Astrocyte (in vitro differentiated cells and primary cell): ENCODE measurements around the gene ADAMTSL5. TPM values are rescaled to one million over a fixed set of nuclear protein-coding genes. Genes with fewer than 3 reads are reported as not detected.

Experiments used
- DNase-seq: peaks from one replicate; pipeline ENCODE4 v3.0.0-alpha.2; 2010; ENCODE audit warnings: low read depth
- FAIRE-seq: peaks from 2 replicates; lab custom pipeline; 2011; peaks lifted over from hg19 to GRCh38; lab: Jason Lieb, UNC
- H2AFZ ChIP-seq: 2 replicates; pipeline ENCODE4 v1.6.0; 2012; ENCODE audit warnings: low read depth, low read length, inconsistent platforms
- H3K27ac ChIP-seq: 2 replicates; pipeline ENCODE4 v1.5.1; 2011; ENCODE audit warnings: low read depth, low read length, inconsistent platforms
- H3K27me3 ChIP-seq: 2 replicates; pipeline ENCODE4 v1.6.0; 2011; ENCODE audit warnings: low read length, inconsistent platforms; ENCODE audit not compliant: insufficient read depth
- H3K36me3 ChIP-seq: 2 replicates; pipeline ENCODE4 v1.5.1; 2011; ENCODE audit warnings: low read length, inconsistent platforms; ENCODE audit not compliant: insufficient read depth
- H3K4me1 ChIP-seq: 2 replicates; pipeline ENCODE4 v1.5.1; 2011; ENCODE audit warnings: low read length, inconsistent platforms; ENCODE audit not compliant: insufficient read depth
- H3K4me2 ChIP-seq: 2 replicates; pipeline ENCODE4 v1.6.0; 2012; ENCODE audit warnings: low read length, inconsistent platforms
- H3K4me3 ChIP-seq: 2 replicates; pipeline ENCODE4 v1.5.1; 2011; ENCODE audit warnings: low read depth, mild to moderate bottlenecking, low read length, inconsistent platforms; ENCODE audit not compliant: insufficient read depth
- H3K79me2 ChIP-seq: 2 replicates; pipeline ENCODE4 v1.6.0; 2012; ENCODE audit warnings: mild to moderate bottlenecking, low read length, inconsistent platforms; ENCODE audit not compliant: insufficient read depth
- H3K9ac ChIP-seq: 2 replicates; pipeline ENCODE4 v1.6.0; 2012; ENCODE audit warnings: mild to moderate bottlenecking, low read length, inconsistent platforms
- H3K9me3 ChIP-seq: 2 replicates; pipeline ENCODE4 v1.5.1; 2012; ENCODE audit warnings: low read depth, mild to moderate bottlenecking, low read length, inconsistent platforms; ENCODE audit not compliant: insufficient read depth
- H4K20me1 ChIP-seq: 2 replicates; pipeline ENCODE4 v1.6.0; 2012; ENCODE audit warnings: low read length, inconsistent platforms; ENCODE audit not compliant: insufficient read depth
- H3K27ac Mint-ChIP-seq: one replicate; pipeline ENCODE4 v1.8.0; 2021; ENCODE audit warnings: mild to moderate bottlenecking, mixed read lengths; ENCODE audit not compliant: unreplicated experiment
- H3K27me3 Mint-ChIP-seq: one replicate; pipeline ENCODE4 v1.8.0; 2021; ENCODE audit warnings: low read depth, mixed read lengths; ENCODE audit not compliant: unreplicated experiment
- H3K36me3 Mint-ChIP-seq: one replicate; pipeline ENCODE4 v1.8.0; 2021; ENCODE audit warnings: low read depth, mixed read lengths; ENCODE audit not compliant: unreplicated experiment
- H3K4me1 Mint-ChIP-seq: one replicate; pipeline ENCODE4 v1.8.0; 2021; ENCODE audit warnings: low read depth, mixed read lengths; ENCODE audit not compliant: unreplicated experiment
- H3K4me3 Mint-ChIP-seq: one replicate; pipeline ENCODE4 v1.8.0; 2021; ENCODE audit warnings: mild to moderate bottlenecking, moderate library complexity, mixed read lengths; ENCODE audit not compliant: unreplicated experiment
- H3K9me3 Mint-ChIP-seq: one replicate; pipeline ENCODE4 v1.8.0; 2021; ENCODE audit warnings: mild to moderate bottlenecking, mixed read lengths; ENCODE audit not compliant: unreplicated experiment
- CTCF ChIP-seq: IDR thresholded peaks from 2 replicates; pipeline ENCODE4 v1.5.1; 2011; ENCODE audit warnings: low read depth, mild to moderate bottlenecking, inconsistent platforms, low read length, moderate library complexity; ENCODE audit not compliant: insufficient read depth
- EZH2 ChIP-seq: IDR thresholded peaks from 2 replicates; pipeline ENCODE4 v1.6.1; 2012; ENCODE audit warnings: mild to moderate bottlenecking, low read length, inconsistent platforms; ENCODE audit not compliant: insufficient read depth
- total RNA-seq: library from RNA; stranded (reverse); gene quantifications from 2 replicates; pipeline ENCODE4 v1.2.1, GENCODE V29; 2021

ADAMTSL5 gene
- total RNA-seq, 1 donor from 2014 or later = 5.5 TPM

GRCh38 chr19:1470055-1470304 is 42.8 kb downstream of the ADAMTSL5 start:
- Mint-ChIP-seq H3K4me1 (no peaks in the 10 kb centered on the region), H3K4me3 (peak overlapping the region; percentile 67), H3K9me3 (peaks cover 3% of the 10 kb centered on the region), H3K36me3 (no peaks in the 10 kb centered on the region), H3K27me3 (peaks cover 2% of the 10 kb centered on the region), H3K27ac (peak overlapping the region; percentile 86)
- FAIRE-seq (no peak), DNase-seq (no peak)
- TF ChIP-seq CTCF (no peak), EZH2 (no peak)
- H2AFZ ChIP-seq = no peak overlapping the region
- peak overlapping the region; percentile 60 for H3K4me2 ChIP-seq
- H3K9ac ChIP-seq = no peak overlapping the region
- H3K9me3 ChIP-seq = no peaks in the 10 kb centered on the region
- peaks cover 47% of the 10 kb centered on the region for H4K20me1 ChIP-seq
- no peaks in the 10 kb centered on the region for H3K36me3 ChIP-seq
- no peaks in the 10 kb centered on the region for H3K79me2 ChIP-seq
- H3K4me1 ChIP-seq = peaks cover 12% of the 10 kb centered on the region
- no peak overlapping the region for H3K27ac ChIP-seq
- H3K27me3 ChIP-seq = peaks cover 5% of the 10 kb centered on the region
- no peak overlapping the region for H3K4me3 ChIP-seq

- H3K4me3 Mint-ChIP-seq = no peak overlapping the region
- TF ChIP-seq CTCF (no peak), EZH2 (no peak)
- no peak overlapping the region for H3K27ac ChIP-seq
- H3K27me3 ChIP-seq = peaks cover 5% of the 10 kb centered on the region
- H3K4me2 ChIP-seq = peak overlapping the region; percentile 1
- no peak for DNase-seq
- no peaks in the 10 kb centered on the region for H3K4me1 Mint-ChIP-seq
- peaks cover 42% of the 10 kb centered on the region for H4K20me1 ChIP-seq
- H3K36me3 Mint-ChIP-seq = no peaks in the 10 kb centered on the region
- no peaks in the 10 kb centered on the region for H3K79me2 ChIP-seq
- H3K9ac ChIP-seq = no peak overlapping the region
- peaks cover 9% of the 10 kb centered on the region for H3K4me1 ChIP-seq
- H3K27me3 Mint-ChIP-seq = peaks cover 2% of the 10 kb centered on the region
- H3K4me3 ChIP-seq = no peak overlapping the region
- no peaks in the 10 kb centered on the region for H3K9me3 ChIP-seq
- H3K36me3 ChIP-seq = no peaks in the 10 kb centered on the region
- no peak overlapping the region for H3K27ac Mint-ChIP-seq
- FAIRE-seq = no peak
- H2AFZ ChIP-seq = no peak overlapping the region
- H3K9me3 Mint-ChIP-seq = peaks cover 3% of the 10 kb centered on the region
These were observed 43.4 kb downstream of the ADAMTSL5 start for GRCh38 chr19:1469255-1470054.

GRCh38 chr19:1468821-1469254 is 44.0 kb downstream of the ADAMTSL5 start:
- Histone ChIP-seq H4K20me1 (peaks cover 35% of the 10 kb centered on the region), H3K4me2 (peak overlapping the region; percentile 1)

More at GRCh38 chr19:1468821-1469254, 44.0 kb downstream of the ADAMTSL5 start:
- Histone ChIP-seq H3K4me3 (no peak overlapping the region), H3K36me3 (no peaks in the 10 kb centered on the region), H3K9me3 (no peaks in the 10 kb centered on the region), H3K9ac (no peak overlapping the region), H3K79me2 (no peaks in the 10 kb centered on the region), H3K4me1 (peaks cover 5% of the 10 kb centered on the region), H3K27me3 (peaks cover 5% of the 10 kb centered on the region), H3K27ac (no peak overlapping the region), H2AFZ (no peak overlapping the region)
- DNase-seq = no peak
- no peak for FAIRE-seq
- no peaks in the 10 kb centered on the region for H3K36me3 Mint-ChIP-seq
- H3K4me3 Mint-ChIP-seq = no peak overlapping the region
- no peak for TF ChIP-seq CTCF
- TF ChIP-seq EZH2 = no peak
- peaks cover 4% of the 10 kb centered on the region for H3K27me3 Mint-ChIP-seq
- no peaks in the 10 kb centered on the region for H3K4me1 Mint-ChIP-seq
- H3K27ac Mint-ChIP-seq = peak overlapping the region; percentile 41
- peaks cover 3% of the 10 kb centered on the region for H3K9me3 Mint-ChIP-seq
